GM06990 (cell line): Measurements from ENCODE around the gene ASB2.

Experiments used
- DNase-seq: peaks from one replicate; pipeline ENCODE4 v3.0.0-alpha.2; 2011; ENCODE audit not compliant: insufficient read length; ENCODE audit errors: extremely low read depth
- H3K27me3 ChIP-seq: replicated peaks from 2 replicates; pipeline ENCODE4 v1.6.0; 2011; ENCODE audit warnings: low read length; ENCODE audit not compliant: control insufficient read depth, insufficient read depth
- H3K36me3 ChIP-seq: 2 replicates; pipeline ENCODE4 v1.5.1; 2011; ENCODE audit warnings: low read length; ENCODE audit not compliant: control insufficient read depth, insufficient read depth
- H3K4me3 ChIP-seq: replicated peaks from 2 replicates; pipeline ENCODE4 v1.5.1; 2011; ENCODE audit warnings: low read depth, mild to moderate bottlenecking, control low read depth, low read length
- TF ChIP-seq, protein P1 (sequence below): IDR thresholded peaks from 2 replicates; pipeline ENCODE4 v1.5.1; 2011; ENCODE audit warnings: low read length, control low read depth, mild to moderate bottlenecking, inconsistent platforms; ENCODE audit not compliant: insufficient read depth, poor library complexity, severe bottlenecking

ASB2 gene

GRCh38 chr14:93898731-93899130 lies 77.6 kb downstream of the ASB2 start:
- DNase-seq = no peak
- Histone ChIP-seq H3K27me3 (peaks cover 5% of the 10 kb centered on the region), H3K4me3 (no peak overlapping the region), H3K36me3 (no peaks in the 10 kb centered on the region)
- TF ChIP-seq, protein P1, sequence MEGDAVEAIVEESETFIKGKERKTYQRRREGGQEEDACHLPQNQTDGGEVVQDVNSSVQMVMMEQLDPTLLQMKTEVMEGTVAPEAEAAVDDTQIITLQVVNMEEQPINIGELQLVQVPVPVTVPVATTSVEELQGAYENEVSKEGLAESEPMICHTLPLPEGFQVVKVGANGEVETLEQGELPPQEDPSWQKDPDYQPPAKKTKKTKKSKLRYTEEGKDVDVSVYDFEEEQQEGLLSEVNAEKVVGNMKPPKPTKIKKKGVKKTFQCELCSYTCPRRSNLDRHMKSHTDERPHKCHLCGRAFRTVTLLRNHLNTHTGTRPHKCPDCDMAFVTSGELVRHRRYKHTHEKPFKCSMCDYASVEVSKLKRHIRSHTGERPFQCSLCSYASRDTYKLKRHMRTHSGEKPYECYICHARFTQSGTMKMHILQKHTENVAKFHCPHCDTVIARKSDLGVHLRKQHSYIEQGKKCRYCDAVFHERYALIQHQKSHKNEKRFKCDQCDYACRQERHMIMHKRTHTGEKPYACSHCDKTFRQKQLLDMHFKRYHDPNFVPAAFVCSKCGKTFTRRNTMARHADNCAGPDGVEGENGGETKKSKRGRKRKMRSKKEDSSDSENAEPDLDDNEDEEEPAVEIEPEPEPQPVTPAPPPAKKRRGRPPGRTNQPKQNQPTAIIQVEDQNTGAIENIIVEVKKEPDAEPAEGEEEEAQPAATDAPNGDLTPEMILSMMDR = no peak

- peaks cover 3% of the 10 kb centered on the region for H3K27me3 ChIP-seq
- TF ChIP-seq, protein P1 = no peak
- no peaks in the 10 kb centered on the region for H3K36me3 ChIP-seq
- no peak for DNase-seq
- H3K4me3 ChIP-seq = no peak overlapping the region
These were observed 78.2 kb downstream of the ASB2 start for GRCh38 chr14:93898081-93898611.

DNA sequence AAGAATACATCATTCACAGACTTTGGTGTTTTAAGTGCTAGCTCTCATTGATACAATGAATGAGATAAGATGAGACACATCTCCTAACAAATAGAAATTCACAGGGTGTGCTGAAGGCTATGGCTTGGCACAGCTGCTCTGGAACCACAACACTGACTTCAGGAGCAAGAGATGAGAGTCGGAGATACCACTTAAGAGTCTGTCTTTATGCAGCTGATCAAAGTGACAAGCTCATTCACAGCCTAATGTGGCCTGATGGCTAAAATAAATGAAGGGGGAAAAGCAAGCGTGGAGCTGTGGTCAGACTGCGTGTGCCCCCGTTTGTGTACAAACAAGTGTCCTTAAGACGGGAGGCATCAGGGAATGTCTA lies 78.9 kb downstream of the ASB2 start:
- DNase-seq = no peak
- H3K4me3 ChIP-seq = no peak overlapping the region
- no peaks in the 10 kb centered on the region for H3K36me3 ChIP-seq
- peaks cover 2% of the 10 kb centered on the region for H3K27me3 ChIP-seq
- TF ChIP-seq, protein P1 = no peak

DNA sequence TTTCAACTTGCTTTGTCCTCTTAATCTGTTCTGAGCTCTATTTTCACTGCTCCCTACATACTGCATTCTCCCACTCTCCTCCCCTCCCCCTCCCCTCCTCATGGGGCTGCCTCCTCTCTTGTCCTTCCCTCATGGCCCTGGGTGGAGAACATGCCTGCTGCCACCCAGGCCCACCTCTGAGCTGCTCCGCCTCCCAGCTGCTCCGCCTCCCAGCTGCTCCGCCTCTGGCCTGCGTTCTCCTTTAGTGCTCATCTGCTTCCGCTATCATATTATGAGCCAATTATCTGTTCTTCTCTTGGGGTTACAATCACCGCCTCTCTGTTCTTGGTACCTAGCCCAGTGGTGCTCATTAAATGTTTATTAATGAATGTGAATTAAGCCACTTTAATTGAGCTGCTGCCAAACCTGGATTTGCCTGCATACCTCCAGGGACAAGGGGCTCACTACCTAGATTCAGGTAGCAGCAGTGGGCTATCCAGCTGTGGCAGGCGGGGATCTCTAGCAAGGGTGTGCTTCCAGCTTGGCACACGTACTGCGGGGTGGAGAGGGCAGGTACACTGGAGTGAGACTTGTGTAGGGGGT lies 81.3 kb downstream of the ASB2 start:
- DNase-seq = no peak
- no peak overlapping the region for H3K4me3 ChIP-seq
- TF ChIP-seq, protein P1 = no peak
- peaks cover 2% of the 10 kb centered on the region for H3K27me3 ChIP-seq
- H3K36me3 ChIP-seq = no peaks in the 10 kb centered on the region

GRCh38 chr14:93893661-93894261 lies 82.6 kb downstream of the ASB2 start:
- Histone ChIP-seq H3K36me3 (no peaks in the 10 kb centered on the region), H3K27me3 (no peaks in the 10 kb centered on the region; the same call in none of the 2 replicates), H3K4me3 (no peak overlapping the region)
- TF ChIP-seq, protein P1 = no peak
- no peak for DNase-seq
